ENCODE measurements around the gene TTC39A. TPM values are rescaled to one million over a fixed set of nuclear protein-coding genes. Genes with fewer than 3 reads are reported as not detected.

TTC39A gene
- total RNA-seq, 1 donor from 2014 or later: 21.3 TPM

DNA sequence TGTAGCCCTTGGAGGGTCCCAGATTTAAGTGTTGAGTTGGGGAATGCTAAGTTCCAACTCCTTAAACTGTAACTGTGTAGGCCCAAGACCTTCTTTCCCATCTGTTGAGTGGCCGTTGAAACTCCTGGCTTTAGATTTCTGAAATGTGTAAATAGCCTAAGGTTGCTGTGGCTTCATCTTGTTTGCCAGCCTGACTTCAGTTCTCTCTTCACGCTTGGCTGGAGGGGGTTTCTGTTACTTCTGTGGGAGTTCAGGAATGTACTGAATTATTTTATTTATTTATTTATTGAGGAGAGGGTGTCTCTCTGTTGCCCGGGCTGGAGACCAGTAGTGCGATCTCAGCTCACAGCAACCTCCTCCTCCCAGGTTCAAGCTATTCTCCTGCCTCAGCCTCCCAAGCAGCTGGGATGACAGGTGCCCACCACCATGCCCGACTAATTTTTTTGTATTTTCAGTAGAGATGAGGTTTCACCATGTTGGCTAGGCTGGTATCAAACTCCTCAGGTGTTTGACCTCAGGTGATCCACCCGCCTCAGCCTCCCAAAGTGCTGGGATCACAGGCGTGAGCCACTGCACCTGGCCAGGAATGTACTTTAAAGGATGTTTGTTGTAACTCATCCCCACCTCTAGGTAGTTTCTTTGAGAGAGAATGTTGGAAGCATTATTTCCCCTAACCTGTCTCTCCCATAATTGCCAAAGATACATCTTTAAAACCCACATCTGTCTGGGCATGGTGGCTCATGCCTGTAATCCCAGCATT is 5.9 kb downstream of the TTC39A start:
- TF ChIP-seq, protein P1, sequence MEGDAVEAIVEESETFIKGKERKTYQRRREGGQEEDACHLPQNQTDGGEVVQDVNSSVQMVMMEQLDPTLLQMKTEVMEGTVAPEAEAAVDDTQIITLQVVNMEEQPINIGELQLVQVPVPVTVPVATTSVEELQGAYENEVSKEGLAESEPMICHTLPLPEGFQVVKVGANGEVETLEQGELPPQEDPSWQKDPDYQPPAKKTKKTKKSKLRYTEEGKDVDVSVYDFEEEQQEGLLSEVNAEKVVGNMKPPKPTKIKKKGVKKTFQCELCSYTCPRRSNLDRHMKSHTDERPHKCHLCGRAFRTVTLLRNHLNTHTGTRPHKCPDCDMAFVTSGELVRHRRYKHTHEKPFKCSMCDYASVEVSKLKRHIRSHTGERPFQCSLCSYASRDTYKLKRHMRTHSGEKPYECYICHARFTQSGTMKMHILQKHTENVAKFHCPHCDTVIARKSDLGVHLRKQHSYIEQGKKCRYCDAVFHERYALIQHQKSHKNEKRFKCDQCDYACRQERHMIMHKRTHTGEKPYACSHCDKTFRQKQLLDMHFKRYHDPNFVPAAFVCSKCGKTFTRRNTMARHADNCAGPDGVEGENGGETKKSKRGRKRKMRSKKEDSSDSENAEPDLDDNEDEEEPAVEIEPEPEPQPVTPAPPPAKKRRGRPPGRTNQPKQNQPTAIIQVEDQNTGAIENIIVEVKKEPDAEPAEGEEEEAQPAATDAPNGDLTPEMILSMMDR (conservative IDR thresholded peaks at IDR 0.05; ENCODE audit: low read depth, low read length): no peak
- DNase-seq (ENCODE audit: low read depth): no peak

DNA sequence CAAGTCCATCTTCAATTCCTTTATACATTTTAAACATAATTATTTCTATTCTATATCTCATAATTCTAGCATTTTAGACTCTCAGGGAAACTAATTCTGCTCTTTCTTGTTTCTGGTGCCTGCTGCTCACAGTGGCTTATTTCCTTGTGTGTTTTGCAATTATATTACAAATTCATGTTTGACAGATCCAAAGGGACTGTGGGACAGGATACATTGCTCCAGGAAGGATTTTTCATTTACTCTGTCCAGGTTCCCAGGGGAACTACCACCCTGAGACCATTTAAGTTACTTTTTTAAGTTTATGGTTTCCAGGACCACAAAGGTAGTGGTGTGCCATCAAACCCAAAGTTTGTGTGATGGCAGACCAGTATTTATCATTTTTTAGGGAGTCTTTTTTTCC is 6.6 kb downstream of the TTC39A start:
- no peak for DNase-seq (ENCODE audit: low read depth)
- TF ChIP-seq, protein P1 (conservative IDR thresholded peaks at IDR 0.05; ENCODE audit: low read depth, low read length): no peak
- no peak overlapping the region for H3K4me3 ChIP-seq (ENCODE audit: low read depth, low read length)

More for the DNA sequence above, 5.9 kb downstream of the TTC39A start:
- no peak overlapping the region for H3K4me3 ChIP-seq (ENCODE audit: low read depth, low read length)

DNA sequence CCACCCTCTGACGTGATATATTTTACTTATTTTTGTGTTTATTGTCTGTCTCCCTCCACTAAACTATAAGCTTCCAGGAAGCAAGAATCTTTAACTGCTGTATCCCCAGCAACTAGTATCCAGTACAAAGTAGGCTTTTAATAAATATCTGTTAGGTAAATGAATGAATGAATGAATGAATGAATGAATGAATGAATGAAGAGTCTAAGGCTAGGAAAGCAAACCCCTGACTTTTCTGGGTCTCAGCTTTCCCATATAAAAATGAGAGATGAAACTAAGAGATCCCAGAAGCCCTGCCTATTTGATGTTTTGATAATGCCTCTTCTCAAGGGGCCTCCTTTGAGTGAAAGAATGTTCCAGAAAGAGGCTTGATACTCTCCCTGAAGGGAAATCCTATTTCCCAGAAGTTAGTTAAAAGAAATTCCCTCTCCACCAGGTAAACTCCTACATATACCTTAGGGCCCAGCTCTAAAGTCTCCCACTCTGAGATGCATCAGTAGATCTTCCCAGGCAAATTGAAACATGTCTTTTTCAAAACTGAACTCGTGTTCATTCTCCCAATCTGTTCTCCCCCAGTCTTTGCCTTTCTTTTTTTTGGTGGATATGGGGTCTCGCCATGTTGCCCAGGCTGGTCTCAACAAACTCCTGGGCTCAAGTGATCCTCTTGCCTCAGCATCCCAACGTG is 7.8 kb downstream of the TTC39A start:
- DNase-seq (ENCODE audit: low read depth): no peak
- no peak overlapping the region for H3K4me3 ChIP-seq (ENCODE audit: low read depth, low read length)
- TF ChIP-seq, protein P1 (conservative IDR thresholded peaks at IDR 0.05; ENCODE audit: low read depth, low read length): no peak

DNA sequence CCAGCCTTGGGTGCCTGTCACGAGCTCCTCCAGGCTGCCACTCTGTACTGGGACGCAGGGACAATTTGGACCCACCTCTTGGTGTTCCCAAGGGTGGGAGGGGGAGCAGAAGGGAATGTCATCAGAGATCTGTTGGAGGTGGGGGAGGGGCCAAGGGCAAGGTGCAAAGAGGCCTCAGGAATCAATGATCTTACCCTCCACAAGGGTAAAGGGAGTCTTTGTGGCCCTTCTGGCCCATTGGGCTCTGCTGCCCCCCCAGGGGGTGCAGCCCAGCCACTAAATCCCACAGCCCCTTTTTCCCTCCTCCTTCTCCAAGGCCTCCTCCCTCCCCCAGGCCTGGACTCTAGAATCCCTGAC is 8.5 kb downstream of the TTC39A start:
- TF ChIP-seq, protein P1 (conservative IDR thresholded peaks at IDR 0.05; ENCODE audit: low read depth, low read length): no peak
- no peak for DNase-seq (ENCODE audit: low read depth)

DNA sequence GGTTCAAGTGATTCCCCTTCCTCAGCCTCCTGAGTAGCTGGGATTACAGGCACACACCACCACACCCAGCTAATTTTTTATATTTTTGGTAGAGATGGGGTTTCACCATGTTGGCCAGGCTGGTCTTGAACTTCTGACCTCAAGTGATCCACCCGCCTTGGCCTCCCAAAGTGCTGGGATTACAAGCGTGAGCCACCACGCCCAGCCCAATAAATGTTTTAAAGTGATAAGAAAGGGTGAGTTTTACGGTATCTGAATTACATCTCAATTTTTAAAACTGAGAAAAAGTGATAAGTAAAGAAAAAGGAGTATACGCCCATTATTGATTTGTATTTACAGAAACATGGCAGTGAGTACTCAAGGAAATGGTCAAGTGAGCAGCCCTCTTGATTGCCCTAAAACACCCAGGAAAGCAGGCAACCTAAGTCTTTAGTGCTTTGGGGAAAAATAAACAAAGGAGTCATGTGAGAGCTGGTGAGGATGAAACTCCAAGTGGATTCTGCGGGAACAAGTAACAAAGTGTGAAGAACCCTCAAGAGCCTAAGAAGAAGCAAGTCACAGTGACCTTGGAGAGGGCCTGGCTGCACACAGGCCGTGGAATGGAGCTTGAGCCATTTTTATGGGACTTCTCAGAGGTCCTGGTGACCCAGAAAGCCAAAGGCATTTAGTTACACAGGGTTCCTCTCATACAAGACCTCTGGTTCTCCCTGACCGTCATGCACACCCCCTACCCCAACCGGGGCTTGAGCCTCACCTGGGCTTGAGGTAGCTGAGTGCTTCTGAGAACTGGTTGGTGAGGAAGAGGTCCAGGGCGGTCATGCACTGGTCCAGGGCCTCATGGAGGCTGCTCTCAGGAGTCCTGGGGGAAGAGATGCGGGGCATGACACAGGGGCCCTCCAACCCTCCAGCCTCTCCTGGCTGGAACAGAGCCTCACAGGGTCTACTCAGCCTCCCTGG is 9.1 kb downstream of the TTC39A start:
- no peak for DNase-seq (ENCODE audit: low read depth)
- TF ChIP-seq, protein P1 (conservative IDR thresholded peaks at IDR 0.05; ENCODE audit: low read depth, low read length): no peak

More for the DNA sequence above, 8.5 kb downstream of the TTC39A start:
- no peak overlapping the region for H3K4me3 ChIP-seq (ENCODE audit: low read depth, low read length)

DNA sequence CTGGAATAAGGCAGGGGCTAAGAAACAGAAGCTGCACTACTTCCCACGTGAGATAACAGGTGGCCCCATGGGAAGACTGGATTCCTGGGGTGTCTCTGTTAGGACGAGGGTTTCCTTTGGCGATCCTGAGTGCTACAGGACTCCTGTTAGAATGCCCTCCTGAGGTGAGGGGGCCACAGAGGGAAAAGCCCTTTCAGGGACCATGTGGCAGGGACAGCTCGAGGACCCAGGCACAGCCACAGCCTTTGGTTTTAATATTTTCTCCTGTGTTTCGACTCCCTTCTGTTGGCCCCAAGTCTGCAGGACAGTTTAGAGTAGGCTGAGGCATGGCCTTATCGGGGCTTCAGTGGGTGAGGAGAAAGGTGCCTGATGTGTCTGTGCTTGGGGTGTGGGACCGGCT is 12.6 kb downstream of the TTC39A start:
- TF ChIP-seq, protein P1 (conservative IDR thresholded peaks at IDR 0.05; ENCODE audit: low read depth, low read length): no peak
- H3K4me3 ChIP-seq (ENCODE audit: low read depth, low read length): no peak overlapping the region
- no peak for DNase-seq (ENCODE audit: low read depth)

More for the DNA sequence above, 9.1 kb downstream of the TTC39A start:
- H3K4me3 ChIP-seq (ENCODE audit: low read depth, low read length): no peak overlapping the region

Measured in epithelial cell of proximal tubule (primary cell).